ENCODE measurements around the gene FAM107B.

FAM107B gene

DNA sequence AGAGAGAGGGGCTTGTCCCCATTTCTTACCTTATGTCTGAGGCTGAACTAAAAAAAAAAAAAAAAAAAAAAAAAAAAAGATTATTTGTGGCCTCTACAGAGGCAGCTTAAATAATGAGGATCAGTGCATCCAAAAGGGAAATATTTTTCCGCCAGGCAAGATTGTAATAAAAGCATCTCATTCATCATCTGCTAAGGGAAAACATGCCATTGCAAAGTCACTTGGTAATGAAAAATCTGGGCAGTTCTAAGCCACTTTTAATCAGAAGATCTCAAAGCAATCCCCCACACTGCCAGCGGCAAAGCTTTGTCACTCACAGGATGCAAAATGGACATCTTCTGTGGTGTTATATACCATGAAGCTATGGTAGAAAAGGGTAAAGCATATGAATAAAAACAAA is 3.8 kb downstream of the FAM107B start:
- H3K4me3 ChIP-seq (replicated peaks; ENCODE audit: low read depth, low read length): no peak overlapping the region
- TF ChIP-seq, protein P1, sequence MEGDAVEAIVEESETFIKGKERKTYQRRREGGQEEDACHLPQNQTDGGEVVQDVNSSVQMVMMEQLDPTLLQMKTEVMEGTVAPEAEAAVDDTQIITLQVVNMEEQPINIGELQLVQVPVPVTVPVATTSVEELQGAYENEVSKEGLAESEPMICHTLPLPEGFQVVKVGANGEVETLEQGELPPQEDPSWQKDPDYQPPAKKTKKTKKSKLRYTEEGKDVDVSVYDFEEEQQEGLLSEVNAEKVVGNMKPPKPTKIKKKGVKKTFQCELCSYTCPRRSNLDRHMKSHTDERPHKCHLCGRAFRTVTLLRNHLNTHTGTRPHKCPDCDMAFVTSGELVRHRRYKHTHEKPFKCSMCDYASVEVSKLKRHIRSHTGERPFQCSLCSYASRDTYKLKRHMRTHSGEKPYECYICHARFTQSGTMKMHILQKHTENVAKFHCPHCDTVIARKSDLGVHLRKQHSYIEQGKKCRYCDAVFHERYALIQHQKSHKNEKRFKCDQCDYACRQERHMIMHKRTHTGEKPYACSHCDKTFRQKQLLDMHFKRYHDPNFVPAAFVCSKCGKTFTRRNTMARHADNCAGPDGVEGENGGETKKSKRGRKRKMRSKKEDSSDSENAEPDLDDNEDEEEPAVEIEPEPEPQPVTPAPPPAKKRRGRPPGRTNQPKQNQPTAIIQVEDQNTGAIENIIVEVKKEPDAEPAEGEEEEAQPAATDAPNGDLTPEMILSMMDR (IDR thresholded peaks at IDR 0.05; ENCODE audit: low read depth, low read length, missing control alignments): no peak
- DNase-seq (ENCODE audit: extremely low read depth, low read depth): no peak

DNA sequence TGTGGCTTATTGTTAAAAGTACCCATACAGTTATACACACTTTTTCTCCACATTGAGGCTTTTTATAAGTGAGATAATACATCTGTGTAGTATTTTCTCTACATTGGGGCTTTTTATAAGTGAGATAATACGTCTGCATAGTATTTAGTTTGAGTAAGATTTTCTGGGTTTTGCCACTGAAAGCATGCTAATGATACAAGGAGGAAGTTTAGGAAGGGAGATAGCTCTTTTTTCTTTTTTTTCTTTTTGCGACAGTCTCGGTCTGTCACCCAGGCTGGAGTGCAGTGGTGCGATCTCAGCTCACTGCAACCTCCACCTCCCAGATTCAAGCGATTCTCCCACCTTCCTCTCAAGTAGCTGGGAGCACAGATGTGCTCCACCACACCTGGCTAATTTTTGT is 13.3 kb downstream of the FAM107B start:
- no peak for DNase-seq (ENCODE audit: extremely low read depth, low read depth)
- no peak overlapping the region for H3K4me3 ChIP-seq (replicated peaks; ENCODE audit: low read depth, low read length)
- TF ChIP-seq, protein P1 (IDR thresholded peaks at IDR 0.05; ENCODE audit: low read depth, low read length, missing control alignments): no peak

DNA sequence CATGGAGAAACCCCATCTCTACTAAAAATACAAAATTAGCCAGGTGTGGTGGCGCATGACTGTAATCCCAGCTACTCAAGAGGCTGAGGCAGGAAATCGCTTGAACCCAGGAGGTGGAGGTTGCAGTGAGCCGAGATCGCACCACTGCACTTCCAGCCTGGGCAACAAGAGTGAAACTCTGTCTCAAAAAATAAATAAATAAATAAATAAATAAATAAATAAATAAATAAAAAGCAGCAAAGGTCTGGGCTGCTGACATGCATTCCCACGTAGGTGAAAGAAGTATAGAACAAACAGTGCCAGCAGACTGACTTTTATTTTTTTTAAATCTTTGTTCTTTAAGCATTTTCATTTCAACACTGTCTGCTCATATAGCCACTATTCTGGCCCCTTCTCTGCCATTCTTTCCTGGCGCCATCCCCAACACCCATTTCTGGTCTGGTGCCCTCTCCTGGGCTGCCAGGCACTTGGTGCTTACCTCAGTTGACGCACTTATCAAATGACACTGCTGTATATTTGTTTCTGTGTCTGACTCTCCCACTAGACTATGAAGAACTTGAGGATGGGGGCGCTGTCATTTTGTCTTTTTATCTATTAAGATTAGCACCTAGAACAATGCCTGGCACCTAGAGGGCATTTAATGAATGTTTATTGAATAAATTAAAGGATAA is 15.6 kb downstream of the FAM107B start:
- H3K4me3 ChIP-seq (replicated peaks; ENCODE audit: low read depth, low read length): no peak overlapping the region
- no peak for DNase-seq (ENCODE audit: extremely low read depth, low read depth)
- TF ChIP-seq, protein P1 (IDR thresholded peaks at IDR 0.05; ENCODE audit: low read depth, low read length, missing control alignments): peak; percentile 8

DNA sequence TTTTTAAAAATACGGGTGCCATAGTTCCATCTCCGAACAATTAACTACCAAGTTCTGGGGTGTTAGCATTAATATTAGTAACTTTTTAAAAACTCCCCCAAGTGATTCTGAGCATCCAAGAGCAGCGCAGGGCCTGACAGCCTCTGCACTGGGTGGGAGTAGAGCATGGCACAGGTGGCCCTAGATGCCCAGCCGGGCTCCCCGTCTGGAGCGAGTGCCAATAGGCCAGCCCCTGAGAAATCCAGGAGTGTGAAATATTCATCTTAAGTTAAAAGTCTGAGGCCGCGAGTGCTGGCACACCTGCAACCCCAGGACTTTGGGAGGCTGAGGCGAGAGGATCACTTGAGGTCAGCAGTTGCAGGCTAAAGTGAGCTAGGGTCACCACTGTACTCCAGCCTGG is 16.2 kb downstream of the FAM107B start:
- TF ChIP-seq, protein P1 (IDR thresholded peaks at IDR 0.05; ENCODE audit: low read depth, low read length, missing control alignments): no peak
- no peak overlapping the region for H3K4me3 ChIP-seq (replicated peaks; ENCODE audit: low read depth, low read length)
- DNase-seq (ENCODE audit: extremely low read depth, low read depth): no peak

DNA sequence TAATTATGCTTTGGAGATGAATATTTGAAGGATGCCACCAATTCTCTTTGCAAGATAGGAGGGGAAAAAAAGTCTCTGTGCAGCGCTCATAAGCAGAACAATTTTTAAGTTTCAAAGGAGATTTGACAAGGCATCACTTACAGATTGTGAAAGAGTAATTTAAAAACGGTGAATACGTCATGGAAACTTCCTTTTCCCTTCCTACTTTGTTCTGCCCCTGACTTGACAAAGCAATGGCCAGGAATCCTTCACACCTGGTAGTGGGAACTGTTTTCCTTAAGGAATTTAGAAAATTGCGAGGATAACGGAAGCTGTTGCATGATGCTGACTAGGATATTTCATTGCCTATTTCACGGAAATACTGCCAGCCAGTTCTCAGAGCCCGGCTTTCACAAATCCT is 16.7 kb downstream of the FAM107B start:
- DNase-seq (ENCODE audit: extremely low read depth, low read depth): no peak
- no peak overlapping the region for H3K4me3 ChIP-seq (replicated peaks; ENCODE audit: low read depth, low read length)
- TF ChIP-seq, protein P1 (IDR thresholded peaks at IDR 0.05; ENCODE audit: low read depth, low read length, missing control alignments): no peak

DNA sequence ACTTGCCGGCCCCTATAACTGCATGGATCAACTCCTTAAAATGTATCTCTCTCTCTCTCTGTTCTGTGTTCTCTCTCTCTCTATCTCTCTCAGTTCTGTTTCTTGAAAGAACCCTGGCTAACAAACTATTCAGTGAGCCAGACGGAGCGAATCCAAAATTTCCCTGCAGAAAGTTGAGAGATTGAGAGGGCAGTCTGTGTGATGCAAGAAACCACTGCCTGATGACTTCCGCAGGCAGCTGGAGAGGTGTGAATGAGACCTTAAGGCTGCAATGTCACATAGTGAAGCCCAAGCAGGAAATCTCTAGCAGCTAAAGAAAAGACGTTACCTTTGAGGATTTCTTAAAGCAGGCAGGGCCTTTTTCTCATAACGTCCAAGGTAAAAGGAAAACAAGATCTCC is 17.3 kb downstream of the FAM107B start:
- TF ChIP-seq, protein P1 (IDR thresholded peaks at IDR 0.05; ENCODE audit: low read depth, low read length, missing control alignments): no peak
- DNase-seq (ENCODE audit: extremely low read depth, low read depth): no peak
- H3K4me3 ChIP-seq (replicated peaks; ENCODE audit: low read depth, low read length): no peak overlapping the region

DNA sequence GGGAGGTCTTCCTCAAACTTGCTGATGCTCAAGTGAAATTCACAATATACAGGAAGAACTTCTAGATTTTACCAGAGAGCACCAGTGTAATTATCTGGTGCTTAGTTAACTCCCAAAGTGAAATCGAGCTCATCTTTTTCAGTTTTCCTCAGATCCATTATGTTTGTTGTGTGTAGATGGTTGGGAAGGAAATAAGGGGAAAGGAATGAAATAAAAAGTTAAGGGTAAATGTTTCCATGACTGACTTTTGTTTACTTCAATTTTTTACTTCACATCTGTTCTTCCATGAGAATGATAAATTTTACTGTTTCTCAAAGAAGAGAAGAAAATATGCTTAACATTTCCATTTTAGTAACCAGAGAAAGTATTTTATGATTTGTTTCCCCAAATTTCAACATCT is 21.3 kb downstream of the FAM107B start:
- H3K4me3 ChIP-seq (replicated peaks; ENCODE audit: low read depth, low read length): no peak overlapping the region
- no peak for DNase-seq (ENCODE audit: extremely low read depth, low read depth)
- TF ChIP-seq, protein P1 (IDR thresholded peaks at IDR 0.05; ENCODE audit: low read depth, low read length, missing control alignments): no peak

All from HFF-Myc (cell line).